ENCODE measurements around the gene DHH. TPM values are rescaled to one million over a fixed set of nuclear protein-coding genes. Genes with fewer than 3 reads are reported as not detected.

DHH gene
- total and polyA plus RNA-seq, 10 of the 15 experiments (the other 5 are each of a cell fraction or from before 2014, with no cell fraction given): 0.01 TPM; not detected in 9

- Histone ChIP-seq H4K20me1 (ENCODE audit: control insufficient read depth, insufficient read depth) (no peaks in the 10 kb centered on the region), H2AFZ (ENCODE audit: control insufficient read depth, low read depth, low read length) (no peak overlapping the region), H3K27ac (ENCODE audit: control insufficient read depth, insufficient read depth) (no peak overlapping the region), H3K9me3 (replicated peaks; ENCODE audit: control insufficient read depth, insufficient read depth, low read length) (no peaks in the 10 kb centered on the region), H3K27me3 (replicated peaks in 1 of 2; ENCODE audit: control insufficient read depth in 2 of 2, insufficient read depth in 2 of 2, low read length in 1 of 2) (no peaks in the 10 kb centered on the region), H3K9ac (ENCODE audit: control insufficient read depth, insufficient read depth, low read length) (no peak overlapping the region), H3K4me1 (ENCODE audit: control insufficient read depth, insufficient read depth, low read length) (no peaks in the 10 kb centered on the region), H3K79me2 (ENCODE audit: control insufficient read depth, insufficient read depth, low read length) (no peaks in the 10 kb centered on the region), H3K4me3 (no peak overlapping the region), H3K4me2 (ENCODE audit: control insufficient read depth, insufficient read depth) (no peak overlapping the region), H3K36me3 (ENCODE audit: control insufficient read depth in 2 of 2, insufficient read depth in 2 of 2, low read length in 1 of 2) (peaks cover 35 to 68% of the 10 kb centered on the region in 2 experiments)
- FAIRE-seq (no peak), ATAC-seq (no peak), DNase-seq (ENCODE audit: low read depth, low spot score) (no peak)
- TF ChIP-seq PRDM15 (CRISPR knock-in tag; IDR thresholded peaks at IDR 0.05): no peak
- TF ChIP-seq RCOR1 (conservative IDR thresholded peaks at IDR 0.05; ENCODE audit: low read depth, low read length): no peak
- TF ChIP-seq STAT3 (IDR thresholded peaks at IDR 0.05; ENCODE audit: low read depth, low read length): no peak
- TF ChIP-seq JUNB (IDR thresholded peaks at IDR 0.05): no peak
- 94% methylated on average over 14 of the region's 14 CpGs for WGBS (ENCODE audit: insufficient coverage, insufficient replicate concordance, low lambda C conversion rate, missing lambda C conversion rate)
- intact Hi-C loops (cut with micrococcal nuclease; ENCODE audit: unreplicated experiment) (no loop called here), in situ Hi-C loops (cut with MboI) (no loop called here)
- ChIA-PET RAD21 (ENCODE audit: unreplicated experiment) (no interaction called here), POLR2A (interaction anchor here (0.5 to 1.5 kb wide), 2 partner anchors 11 to 188 kb away, joined by 3 to 4 read pairs; partner anchors contain the start of gene DDX23), CTCF (interaction anchor here (1.2 kb wide), 1 partner anchor 52 kb away, joined by 3 read pairs; no protein-coding TSS in a partner anchor), SMC1A (ENCODE audit: uncharacterized antibody, unreplicated experiment) (no interaction called here)
- no TSS peak for BruUV-seq (replicated peaks)
Measured at GRCh38 chr12:49040364-49040855, 54.2 kb downstream of the DHH start.
